DOHH2 (cell line): Measurements from ENCODE around the gene KLHL26.

ENCODE experiments used
- EZH2phosphoT487 ChIP-seq: fragments of 200-600 bp; sonication (generic); IDR thresholded peaks from 2 replicates; pipeline ENCODE4 v1.6.1; 2017; ENCODE audit warnings: borderline replicate concordance, mild to moderate bottlenecking, antibody characterized with exemption, low read length, moderate library complexity, mixed read lengths
- TF ChIP-seq, protein P1 (sequence below): fragments of 200-600 bp; sonication (generic); IDR thresholded peaks from one replicate; pipeline ENCODE4 v1.5.1; 2014; ENCODE audit warnings: antibody characterized with exemption, mild to moderate bottlenecking, low read depth, low read length; ENCODE audit not compliant: poor library complexity, severe bottlenecking

DNA sequence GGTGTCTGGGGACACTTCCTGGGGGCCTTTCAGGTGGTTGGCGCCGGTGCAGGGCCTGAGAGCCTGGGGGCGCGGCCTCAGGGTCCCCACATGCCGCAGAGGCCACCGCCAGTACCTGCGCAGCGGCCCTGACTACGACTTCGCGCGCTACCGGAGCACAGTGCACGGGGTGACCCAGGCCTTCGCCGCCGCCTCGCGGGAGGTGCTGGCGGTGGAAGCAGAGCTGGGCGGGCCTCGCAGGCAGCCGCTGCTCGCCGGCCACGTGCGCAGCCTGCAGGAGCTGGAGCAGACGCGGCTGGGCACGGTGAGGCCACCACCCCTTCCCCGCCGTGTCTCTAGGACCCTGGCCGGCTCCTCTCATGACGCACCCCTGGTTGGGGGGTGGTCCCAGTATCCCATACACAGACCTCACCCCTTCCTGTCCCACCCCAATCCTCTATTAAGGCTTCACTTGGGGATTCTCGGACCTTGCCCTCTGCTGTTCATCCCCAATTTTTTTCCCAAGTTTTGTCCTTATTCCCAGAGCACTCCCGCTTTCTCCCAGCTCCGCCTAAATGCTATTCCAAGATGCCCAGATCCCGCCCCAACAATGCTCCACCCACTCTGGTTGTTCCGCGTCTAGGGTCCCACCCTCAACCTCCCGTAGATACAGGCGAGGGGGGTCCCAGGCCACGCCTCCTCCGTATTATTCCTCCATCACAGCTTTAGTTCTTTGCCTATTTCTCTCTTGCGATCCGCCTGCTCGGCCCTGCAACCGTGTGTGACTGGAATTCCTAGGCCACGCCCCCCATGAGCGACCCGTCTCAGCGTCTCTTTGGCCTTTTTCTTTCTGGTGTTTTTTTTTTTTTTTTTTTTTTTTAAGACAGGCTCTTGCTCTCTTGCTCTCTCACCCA, 47.2 kb upstream of the KLHL26 start:
- no peak for TF ChIP-seq EZH2phosphoT487
- TF ChIP-seq, protein P1, sequence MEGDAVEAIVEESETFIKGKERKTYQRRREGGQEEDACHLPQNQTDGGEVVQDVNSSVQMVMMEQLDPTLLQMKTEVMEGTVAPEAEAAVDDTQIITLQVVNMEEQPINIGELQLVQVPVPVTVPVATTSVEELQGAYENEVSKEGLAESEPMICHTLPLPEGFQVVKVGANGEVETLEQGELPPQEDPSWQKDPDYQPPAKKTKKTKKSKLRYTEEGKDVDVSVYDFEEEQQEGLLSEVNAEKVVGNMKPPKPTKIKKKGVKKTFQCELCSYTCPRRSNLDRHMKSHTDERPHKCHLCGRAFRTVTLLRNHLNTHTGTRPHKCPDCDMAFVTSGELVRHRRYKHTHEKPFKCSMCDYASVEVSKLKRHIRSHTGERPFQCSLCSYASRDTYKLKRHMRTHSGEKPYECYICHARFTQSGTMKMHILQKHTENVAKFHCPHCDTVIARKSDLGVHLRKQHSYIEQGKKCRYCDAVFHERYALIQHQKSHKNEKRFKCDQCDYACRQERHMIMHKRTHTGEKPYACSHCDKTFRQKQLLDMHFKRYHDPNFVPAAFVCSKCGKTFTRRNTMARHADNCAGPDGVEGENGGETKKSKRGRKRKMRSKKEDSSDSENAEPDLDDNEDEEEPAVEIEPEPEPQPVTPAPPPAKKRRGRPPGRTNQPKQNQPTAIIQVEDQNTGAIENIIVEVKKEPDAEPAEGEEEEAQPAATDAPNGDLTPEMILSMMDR, result no peak
